ENCODE results near the gene KIF19.

Gene KIF19

DNA sequence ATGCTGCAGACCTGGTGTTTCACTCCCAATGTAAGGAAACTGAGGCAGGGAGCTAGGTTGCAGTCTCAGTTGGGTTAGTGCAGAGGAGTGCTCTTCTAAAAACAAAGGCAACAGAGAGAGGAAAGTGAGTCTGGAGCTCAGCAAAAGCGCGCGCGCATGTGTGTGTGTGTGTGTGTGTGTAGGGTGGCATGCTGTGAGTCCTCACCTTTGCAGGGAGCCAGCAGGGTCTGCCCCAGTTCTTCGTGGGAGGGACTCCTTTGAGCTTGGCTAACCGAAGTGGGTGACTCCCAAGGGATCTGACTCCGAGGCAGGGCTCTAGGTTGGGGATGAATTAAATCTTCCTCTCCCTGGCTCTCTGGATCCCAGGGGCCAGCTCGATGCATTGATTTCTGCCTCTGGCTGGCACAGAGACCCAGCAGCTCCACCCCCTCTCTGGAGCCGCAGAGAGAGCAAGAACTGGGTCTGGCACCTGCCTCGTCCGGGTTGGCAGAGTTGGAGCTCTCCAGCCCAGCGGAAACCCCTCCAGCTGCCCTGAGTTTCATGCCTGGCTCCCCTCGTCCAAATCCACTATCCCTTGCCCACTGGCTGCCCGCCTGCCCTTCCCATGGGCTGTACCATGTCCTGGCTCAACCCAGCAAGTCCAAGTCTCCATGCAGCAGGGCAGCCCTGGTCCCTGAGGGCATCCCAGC lies 36.9 kb downstream of the KIF19 start:
- no peak for DNase-seq (ENCODE audit: low spot score)

- DNase-seq (ENCODE audit: low spot score): no peak
Observed at GRCh38 chr17:74367206-74367605, 41.2 kb downstream of the KIF19 start, which contains the start of gene GPR142. Gene GPR142, plus strand, starts transcription at chr17:74367506. Its CDS starts 2,035 bp downstream, at chr17:74369541.

DNA sequence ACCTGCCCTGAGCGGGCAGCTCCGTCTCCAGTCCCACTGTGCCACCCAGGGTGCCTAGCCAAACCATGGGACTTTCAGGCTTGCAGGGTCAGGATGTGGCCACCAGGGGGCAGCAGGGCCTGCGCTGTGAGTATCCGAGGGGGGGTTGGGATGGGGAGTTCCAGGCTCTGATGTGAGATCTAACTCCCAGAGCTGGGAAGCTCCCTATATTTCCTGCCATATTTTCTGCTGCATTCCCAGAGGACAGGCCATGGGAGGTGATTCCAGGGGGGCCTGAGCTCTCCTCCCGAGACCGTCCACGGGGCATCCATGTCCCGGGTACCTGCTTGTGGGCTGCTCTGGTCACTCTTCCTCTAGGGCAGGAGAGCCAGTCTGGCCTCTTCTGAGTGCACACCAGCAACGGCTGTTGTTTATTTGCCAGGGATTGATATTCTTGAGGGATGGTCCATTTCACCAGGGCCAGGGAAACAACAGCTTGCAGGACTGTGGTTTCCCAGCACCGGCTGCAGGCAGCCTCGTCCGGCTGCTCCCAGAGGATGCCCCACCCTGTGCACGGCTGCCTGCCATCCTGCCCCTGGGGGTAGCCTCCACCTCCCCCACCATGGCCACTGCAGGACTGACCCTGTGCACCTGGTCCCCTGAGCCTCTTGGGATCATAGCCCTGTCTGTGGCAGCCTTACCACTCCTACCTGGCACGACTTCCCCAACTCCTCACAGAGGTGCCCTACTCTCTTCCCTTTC lies 42.5 kb downstream of the KIF19 start:
- peak; percentile 74 for DNase-seq (ENCODE audit: low spot score)

DNA sequence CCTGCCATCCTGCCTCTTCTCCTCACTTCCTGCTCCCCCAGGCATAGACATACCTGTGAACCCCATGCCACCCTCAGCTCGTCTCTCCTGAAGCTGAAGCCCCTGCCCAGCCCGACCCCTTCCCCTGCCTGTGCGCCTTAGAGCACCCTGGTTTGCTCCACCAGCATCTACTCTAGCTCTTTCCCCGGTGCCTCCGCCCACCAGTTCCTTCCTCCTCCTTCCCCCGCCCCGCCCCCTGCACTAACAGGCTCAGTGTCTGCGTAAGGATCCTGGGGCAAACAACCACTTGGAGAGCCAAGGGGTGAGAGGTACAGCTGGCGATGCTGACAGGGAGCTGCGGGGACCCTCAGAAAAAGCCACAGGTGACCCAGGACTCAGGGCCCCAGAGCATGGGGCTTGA lies 43.2 kb downstream of the KIF19 start:
- DNase-seq (ENCODE audit: low spot score): no peak

DNA sequence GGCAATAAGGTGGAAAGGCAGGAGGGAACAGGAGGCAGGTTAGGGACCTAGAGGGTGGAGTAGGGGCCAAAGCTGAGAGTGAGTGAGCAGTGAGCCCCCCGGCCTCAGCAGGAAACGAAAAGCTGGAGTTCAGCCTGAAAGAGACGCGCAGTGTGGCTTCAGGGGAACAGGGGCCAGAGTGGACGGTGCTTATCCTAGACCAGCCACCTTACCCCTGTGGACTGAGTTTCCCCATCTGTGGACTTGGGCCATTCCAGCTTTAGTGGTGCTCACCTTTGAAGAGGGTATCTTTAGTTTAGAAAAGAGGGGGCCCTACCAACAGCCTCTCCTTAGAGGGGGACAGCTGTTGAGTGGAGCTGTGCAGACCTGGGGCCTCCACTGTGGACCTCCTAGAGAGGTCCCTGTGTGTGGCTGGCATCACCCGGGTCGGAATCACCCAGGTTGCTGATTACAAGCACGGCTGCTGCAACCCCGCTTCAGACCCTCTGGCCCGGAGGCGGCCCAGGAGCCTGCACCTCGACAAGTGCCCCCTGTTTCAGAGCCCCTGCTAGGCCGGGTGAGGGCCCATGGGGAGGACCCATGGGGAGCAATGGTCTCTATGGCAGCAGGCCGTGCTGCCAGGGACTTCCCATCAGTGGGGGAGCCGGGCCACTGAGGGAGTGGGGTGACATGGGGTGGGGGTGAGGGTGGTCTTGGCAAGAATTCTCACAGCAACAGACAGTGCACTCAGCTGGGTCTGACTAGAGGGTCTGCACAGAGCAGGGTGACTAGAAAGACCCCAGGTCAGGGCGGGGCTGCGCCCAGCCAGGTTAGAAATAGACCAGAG lies 43.9 kb downstream of the KIF19 start:
- no peak for DNase-seq (ENCODE audit: low spot score)

- DNase-seq (ENCODE audit: low spot score): no peak
Observed at GRCh38 chr17:74371653-74372147, 45.7 kb downstream of the KIF19 start.

DNA sequence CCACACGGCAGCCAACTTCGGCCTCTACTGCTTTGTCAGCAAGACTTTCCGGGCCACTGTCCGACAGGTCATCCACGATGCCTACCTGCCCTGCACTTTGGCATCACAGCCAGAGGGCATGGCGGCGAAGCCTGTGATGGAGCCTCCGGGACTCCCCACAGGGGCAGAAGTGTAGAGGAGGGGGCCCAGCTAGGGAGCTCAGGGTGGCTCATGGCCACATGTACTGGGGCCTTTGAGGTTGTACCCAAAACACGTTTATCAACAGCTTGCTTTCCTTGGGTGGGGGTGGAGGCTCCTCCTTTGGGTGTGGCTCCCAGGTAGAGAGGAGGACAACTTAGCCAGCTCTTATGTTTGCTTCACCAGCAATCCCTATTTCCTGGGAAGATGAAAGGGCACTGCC lies 46.4 kb downstream of the KIF19 start:
- no peak for DNase-seq (ENCODE audit: low spot score)

- no peak for DNase-seq (ENCODE audit: low spot score)
Observed at GRCh38 chr17:74373838-74374606, 48.0 kb downstream of the KIF19 start.

DNA sequence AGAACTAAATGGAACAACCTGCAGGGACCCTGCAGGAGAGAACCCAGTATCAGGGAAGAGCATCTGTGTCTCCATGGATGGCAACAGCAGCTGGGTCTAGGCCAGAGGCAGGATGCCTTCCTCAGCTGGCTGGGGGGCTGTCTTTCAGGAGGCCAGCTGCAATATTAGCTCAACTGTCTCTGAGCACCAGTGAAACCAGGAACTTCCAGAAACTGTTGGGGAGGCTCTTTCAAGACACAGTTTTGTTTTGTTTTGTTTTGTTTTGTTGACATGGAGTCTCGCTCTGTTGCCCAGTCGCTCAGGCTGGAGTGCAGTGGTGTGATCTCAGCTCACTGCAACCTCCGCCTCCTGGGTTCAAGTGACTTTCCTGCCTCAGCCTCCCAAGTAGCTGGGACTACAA lies 48.8 kb downstream of the KIF19 start:
- DNase-seq (ENCODE audit: low spot score): no peak

DNA sequence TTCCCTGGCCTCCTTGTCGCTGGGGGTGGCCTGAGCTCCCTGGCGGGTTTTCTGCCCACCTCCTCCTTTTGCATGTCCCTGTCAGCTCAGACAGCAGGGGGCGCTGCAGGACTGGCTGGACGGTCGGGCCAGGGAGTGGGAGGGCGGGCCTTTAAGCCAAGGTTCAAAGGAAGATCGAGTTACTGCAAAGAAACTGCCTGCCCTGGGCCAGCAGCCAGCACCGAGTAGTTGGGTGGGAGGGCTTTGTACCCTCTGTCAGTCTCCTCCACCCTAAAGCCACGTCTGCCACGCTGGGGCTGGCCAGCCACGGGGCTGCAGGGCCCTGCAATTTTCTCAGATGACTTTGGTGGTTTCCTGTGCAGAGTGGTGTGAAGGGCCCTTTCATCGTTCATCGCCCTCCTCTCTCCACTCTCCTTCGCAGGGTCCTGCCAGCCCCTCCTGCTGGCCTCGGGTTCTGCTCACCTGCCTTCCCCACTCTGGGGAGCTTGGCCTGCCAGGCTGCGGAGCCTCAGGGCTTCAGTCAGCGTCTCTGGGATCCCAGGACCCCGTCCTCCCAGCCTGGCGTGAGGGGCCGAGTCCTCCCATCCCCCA lies 53.6 kb downstream of the KIF19 start:
- peak; percentile 66 for DNase-seq (ENCODE audit: low spot score)

- DNase-seq (ENCODE audit: low spot score): no peak
Observed at GRCh38 chr17:74380086-74380958, 54.3 kb downstream of the KIF19 start.

DNA sequence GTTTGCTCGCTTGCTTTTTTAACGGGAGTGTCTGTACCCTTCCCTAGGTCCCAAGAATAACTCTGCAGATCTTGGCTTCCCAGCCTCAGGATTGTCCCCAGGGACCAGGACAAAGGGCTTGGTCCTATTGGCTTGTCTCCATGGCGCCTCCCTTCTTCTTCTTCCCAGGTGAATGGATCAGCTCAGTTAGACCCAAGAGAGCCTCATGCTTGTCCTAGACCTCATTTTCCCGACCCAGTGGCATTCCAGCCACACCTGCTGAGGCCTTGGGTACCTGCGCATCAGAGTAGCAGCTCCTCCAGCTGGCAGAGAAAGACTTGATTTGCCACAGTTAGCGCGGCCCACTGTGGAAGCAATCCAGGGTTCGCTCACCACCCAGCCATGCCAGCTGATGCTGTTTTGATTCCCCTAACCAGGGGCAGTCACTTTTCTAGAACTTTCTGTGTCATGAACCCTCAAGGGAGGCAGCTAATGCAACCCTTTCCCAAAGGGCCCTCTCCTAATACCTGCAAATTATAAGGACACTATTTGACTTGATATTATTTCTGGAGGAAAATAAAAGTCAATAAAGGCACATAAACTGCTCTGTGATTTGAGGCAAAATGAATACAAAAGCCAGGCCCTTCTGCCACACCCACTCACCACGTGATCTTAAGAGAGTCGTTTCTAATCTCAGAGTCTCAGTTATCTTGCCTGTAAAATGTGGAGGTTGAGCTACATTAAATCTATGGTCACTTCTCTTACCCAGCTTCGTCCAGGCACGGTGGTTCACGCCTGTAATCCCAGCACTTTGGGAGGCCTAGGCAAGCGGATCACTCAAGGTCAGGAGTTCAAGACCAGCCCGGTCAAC lies 55.2 kb downstream of the KIF19 start:
- no peak for DNase-seq (ENCODE audit: low spot score)

- no peak for DNase-seq (ENCODE audit: low spot score)
Observed at GRCh38 chr17:74383141-74383540, 57.1 kb downstream of the KIF19 start.

- no peak for DNase-seq (ENCODE audit: low spot score)
Observed at GRCh38 chr17:74385201-74385600, 59.2 kb downstream of the KIF19 start.

GRCh38 chr17:74386386-74386785 lies 60.4 kb downstream of the KIF19 start:
- DNase-seq (ENCODE audit: low spot score): no peak

DNA sequence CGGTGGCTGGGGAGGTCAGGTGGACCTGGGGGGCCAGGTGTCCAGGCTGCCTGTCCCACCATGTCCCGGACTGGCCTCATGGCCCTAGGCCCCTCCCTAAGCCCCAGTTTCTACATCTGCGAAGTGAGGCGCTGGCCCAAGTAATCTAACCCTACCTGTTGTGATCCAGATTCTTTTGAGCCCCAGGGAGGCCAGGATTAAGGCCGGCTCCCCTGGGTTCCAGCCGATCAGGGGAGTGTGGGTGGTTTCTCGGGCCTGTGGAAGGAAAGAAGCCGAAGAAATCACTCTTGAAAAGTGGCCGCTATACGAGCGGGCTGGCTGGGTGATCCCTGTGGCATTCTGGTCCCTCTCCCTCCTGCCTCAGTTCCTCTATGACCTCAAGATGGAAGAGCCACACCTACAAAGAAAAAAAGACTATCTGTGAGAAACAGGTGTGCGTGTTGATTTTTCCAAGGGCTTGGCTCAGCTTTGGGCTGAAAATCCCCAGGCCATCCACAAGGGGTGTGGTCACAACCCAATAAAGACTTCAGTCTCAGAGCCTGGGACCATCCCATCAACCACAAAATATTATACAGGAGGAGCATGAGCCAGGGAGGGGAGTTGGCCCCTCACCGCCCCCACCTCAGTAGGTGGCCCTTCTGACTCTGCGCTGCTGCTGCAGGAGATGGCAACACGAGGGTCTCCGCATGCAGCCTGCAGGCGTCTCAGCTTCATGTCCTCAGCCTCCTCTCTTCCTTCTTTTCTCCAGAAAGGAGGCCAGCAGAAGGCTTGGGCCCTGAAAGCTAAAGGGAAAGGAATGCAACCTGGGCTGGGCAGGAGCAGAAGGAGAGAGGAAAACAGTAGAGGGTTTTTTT lies 61.6 kb downstream of the KIF19 start:
- no peak for DNase-seq (ENCODE audit: low spot score)

- no peak for DNase-seq (ENCODE audit: low spot score)
Observed at GRCh38 chr17:74389084-74389753, 63.2 kb downstream of the KIF19 start.

Data from hematopoietic multipotent progenitor cell treated with erythropoietin and hydrocortisone succinate and interleukin-3 and kit ligand, for 17 days (in vitro differentiated cells).